ENCODE results near the gene EEF1G.
"Not testable (repeated sequence)": the region's sequence is repeated elsewhere in the genome, so short reads cannot be mapped to it uniquely, and the experiment has no call there.

Gene EEF1G

DNA sequence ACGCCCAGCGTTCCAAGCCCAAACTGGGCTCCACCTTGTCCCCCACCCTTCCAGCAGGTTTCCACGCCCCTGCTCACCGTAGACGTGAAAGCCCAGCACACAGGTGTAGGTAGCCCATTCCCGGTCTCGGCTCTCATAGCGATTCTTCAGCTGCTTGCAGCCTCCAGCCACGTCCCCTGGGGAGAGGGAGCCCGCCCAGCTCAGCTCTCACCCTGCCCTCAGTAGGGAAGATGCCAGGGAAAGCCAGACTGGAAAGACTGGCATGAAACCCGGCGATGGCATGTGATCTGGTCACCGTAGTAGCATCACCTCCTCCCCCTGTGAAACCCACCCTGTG is 29.3 kb upstream of the EEF1G start:
- no peak for DNase-seq (ENCODE audit: low spot score)

DNA sequence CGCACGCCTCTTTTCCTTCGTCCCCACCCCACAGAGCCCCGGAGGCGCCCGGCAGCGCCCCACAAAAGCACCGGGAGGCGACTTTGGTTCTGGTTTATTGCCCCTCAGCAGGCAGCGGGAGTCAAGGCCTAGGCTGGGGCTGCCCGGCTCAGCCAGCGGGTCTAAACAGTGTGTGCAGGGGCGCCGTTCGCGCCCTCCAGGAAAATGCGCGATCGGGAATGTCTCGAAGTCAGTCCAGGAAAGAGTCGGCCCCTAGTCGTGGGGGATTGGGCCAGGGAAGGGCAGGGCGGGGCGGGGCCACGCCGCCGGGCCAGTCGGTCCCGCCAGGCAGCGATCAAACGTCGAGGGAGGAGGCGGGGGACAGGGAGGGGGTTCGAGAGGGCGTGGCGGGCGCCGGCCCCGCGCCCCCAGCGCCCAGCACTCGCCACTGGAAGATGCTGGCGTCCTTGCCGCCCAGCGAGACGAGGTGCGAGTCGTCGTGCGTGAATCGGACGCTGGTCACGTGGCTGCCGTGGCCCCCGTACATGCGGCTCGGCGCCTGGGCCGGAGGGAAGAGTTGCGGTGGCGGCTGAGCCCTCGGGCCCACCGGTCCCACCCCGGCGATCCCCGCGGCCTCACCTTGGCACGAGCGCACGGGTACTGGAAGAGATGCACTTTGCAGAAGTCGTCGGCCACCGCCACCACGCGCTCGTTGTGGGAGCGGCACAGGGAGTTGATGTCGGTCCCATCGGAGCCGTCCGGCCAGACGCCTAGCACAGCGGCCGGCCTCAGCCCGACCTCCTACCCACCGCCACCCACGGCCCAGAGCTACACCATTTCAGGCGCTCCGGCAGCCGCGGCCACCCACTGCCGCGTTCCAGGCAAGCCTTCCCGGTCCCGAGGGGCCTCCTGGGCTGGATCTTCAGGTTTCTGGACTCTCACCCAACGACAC is 28.7 kb upstream of the EEF1G start:
- peak; percentile 51 for DNase-seq (ENCODE audit: low spot score)

GRCh38 chr11:62601372-62602140 is 27.9 kb upstream of the EEF1G start, which contains the start of gene MTA2:
TSS of gene MTA2 (minus strand) at chr11:62601865. CDS start at chr11:62601450, 415 bp downstream.
- peak; percentile 95 for DNase-seq (ENCODE audit: low spot score)

DNA sequence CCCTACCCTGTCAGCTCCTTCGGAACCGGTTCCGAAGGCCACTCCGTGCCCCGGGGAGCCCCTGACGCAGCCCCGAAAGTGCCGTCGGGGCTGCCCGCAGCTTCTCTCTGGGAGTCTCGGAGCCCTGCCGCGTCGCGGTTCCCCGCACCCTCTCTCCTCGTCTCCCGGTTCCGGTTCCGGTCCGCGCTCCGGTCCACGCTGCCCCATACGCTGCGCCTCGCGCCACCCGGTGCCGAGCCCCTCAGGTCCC is 27.4 kb upstream of the EEF1G start:
- peak; percentile 40 for DNase-seq (ENCODE audit: low spot score)

GRCh38 chr11:62600367-62601121 is 26.9 kb upstream of the EEF1G start:
- DNase-seq (ENCODE audit: low spot score) = peak; percentile 29

DNA sequence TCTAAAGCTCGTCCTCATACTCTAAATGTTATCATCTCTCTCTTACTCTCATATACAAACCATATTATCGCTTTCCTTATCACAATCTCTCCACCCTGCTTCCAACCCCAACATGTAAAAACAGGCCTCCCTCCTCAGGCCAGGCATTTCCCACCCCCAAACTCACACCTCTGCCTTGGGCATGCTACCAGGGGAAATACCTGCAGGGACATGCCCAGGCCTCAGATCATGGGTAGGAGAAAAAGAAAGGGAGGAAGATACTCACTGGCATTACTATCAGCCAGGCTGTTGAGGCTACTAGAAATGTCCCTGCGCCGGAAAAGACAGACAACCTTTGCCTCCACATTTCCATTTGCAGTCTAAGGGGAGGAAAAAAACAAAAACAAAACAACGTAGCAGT is 26.2 kb upstream of the EEF1G start:
- no peak for DNase-seq (ENCODE audit: low spot score)

- peak; percentile 96 for DNase-seq (ENCODE audit: low spot score)
Measured at GRCh38 chr11:62599069-62599696, 25.5 kb upstream of the EEF1G start.

DNA sequence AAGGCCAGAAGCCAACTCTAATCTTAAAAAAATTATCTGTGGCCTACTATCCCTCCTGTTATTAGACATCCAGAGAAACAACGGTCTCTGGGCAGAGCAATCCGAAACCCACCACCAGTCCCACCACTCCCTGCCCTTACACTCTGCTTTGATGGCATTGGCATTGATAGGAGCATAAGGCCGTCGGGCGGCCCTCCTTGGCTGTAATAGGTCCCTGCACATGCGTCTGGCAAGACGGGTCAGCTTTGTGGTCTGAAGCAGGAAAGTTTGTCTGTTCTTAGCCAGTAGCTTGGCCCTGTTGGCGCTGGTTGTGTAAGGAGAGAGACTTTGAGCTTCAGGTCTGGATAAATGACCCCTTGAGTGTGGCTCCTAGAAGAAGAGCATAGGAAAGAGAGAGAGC is 21.4 kb upstream of the EEF1G start:
- DNase-seq (ENCODE audit: low spot score) = no peak

- DNase-seq (ENCODE audit: low spot score) = peak; percentile 67
Measured at GRCh38 chr11:62593434-62594044, 19.8 kb upstream of the EEF1G start.

DNA sequence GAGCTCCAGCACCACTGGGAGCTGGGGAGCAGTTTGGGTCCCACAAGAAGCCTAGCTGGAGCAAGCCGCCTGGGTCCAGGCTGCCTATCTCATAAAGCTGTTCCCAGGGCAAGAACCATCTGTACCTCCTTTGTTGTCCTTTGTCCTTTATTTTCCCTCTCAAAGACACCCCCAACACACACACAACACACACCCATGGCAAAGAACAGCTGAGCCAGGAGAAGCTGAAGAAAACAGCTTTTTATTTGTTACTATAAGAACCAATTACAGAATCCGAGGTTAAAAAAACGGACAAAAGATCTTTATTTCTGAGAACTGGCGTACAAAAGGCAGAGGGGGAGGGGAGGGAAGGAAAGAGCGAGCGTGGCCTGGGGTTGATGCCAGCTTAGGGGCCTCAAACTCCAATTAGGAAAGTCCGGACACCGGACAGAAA is 19.3 kb upstream of the EEF1G start:
- DNase-seq (ENCODE audit: low spot score) = no peak

DNA sequence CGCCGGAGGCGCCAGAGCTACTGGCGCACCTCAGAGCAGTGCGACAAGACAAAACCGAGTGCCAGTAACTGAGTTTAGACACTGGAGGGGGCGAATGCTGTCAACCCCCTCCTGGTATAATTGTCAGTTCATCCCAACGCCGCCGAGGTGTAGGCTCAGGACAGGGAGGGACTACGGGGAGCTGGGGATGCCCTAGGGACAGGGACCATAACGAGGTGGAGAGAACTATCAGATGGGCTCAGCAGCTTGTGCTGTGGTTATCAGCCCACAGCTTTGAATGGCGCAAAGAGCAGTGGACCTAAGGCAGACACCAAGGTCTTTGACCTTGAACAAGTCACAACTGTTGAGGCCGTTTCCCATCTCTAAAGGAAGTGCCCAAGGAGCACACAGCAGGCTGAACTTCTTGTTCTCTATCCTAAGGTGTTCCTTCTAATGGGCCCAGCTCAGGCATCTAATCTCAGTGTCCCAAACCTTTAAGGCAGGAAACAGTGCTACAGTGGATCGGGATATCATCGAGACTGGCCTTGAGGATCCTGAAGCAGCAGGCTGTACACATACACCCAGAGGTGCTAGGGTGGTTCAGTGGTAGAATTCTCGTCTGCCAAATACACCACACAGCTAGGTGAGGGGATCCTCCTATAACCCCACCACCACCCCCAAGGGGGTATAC is 18.6 kb upstream of the EEF1G start:
- DNase-seq (ENCODE audit: low spot score) = no peak

- DNase-seq (ENCODE audit: low spot score) = peak; percentile 92
Measured at GRCh38 chr11:62591448-62592145, 17.9 kb upstream of the EEF1G start, which contains the start of gene TUT1. TSS of gene TUT1 (minus strand) at chr11:62591523. CDS start at chr11:62591485, 38 bp downstream.

DNA sequence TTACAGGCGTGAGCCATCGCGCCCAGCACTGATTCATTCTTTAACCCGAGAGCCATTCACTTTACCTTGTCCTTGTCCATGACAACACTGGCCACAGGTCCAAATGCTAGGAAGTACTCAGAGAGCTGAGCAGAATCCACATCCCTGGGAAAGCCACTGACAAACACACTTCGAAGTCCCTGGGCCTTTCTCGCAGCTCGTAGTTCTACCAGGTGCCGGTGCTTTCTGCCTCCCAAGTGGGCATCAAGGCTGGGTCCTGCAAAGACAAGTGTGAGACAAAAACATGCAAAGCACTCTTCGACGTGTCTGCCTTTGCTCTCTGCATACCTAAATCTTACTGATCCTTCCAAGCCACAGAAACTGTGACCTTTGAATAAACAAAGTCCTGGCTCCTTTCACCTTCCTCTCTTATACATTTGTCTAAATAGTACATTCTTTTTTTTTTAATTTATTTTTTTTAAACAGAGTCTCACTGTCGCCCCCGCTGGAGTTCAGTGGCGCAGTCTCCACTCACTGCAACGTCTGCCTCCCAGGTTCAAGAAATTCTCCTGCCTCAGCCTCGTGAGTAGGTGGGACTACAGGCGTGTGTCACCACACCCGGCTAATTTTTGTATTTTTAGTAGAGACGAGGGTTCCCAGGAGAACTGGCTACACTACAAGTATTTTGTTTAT is 15.4 kb upstream of the EEF1G start:
- DNase-seq (ENCODE audit: low spot score) = no peak

- not testable (repeated sequence) for DNase-seq (ENCODE audit: low spot score)
Measured at GRCh38 chr11:62585356-62585755, 11.7 kb upstream of the EEF1G start.

DNA sequence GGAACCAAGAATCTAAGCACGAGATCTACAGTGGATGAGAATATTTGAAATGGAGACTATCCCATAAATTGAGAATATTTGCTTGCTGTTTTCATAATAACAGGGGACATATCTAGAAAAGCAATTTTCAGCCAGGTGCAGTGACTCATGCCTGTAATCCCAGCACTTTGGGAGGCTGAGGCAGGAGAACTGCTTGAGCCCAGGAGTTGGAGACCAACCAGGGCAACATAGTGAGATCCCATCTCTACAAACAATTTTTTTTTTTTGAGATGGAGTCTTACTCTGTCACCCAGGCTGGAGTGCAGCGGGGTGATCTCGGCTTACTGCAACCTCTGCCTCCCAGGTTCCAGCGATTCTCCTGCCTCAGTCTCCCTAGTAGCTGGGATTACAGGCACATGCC is 8.0 kb upstream of the EEF1G start:
- DNase-seq (ENCODE audit: low spot score) = not testable (repeated sequence)

- no peak for DNase-seq (ENCODE audit: low spot score)
Measured at GRCh38 chr11:62580959-62581715, 7.4 kb upstream of the EEF1G start.

- no peak for DNase-seq (ENCODE audit: low spot score)
Measured at GRCh38 chr11:62579252-62579651, 5.6 kb upstream of the EEF1G start.

GRCh38 chr11:62578541-62578940 is 4.8 kb upstream of the EEF1G start:
- DNase-seq (ENCODE audit: low spot score) = no peak

All from germinal center (tissue), 1 donor.